Gastrocnemius medialis (tissue), 4 donors: Measurements from ENCODE around the gene NOL9. TPM values are rescaled to one million over a fixed set of nuclear protein-coding genes. Genes with fewer than 3 reads are reported as not detected.

Experiments
- ATAC-seq, 2 donors: fragments of 150-250 bp; one replicate each; pipeline ENCODE4 v1.9.1; 2016
- DNase-seq, 2 donors: peaks; one replicate each; pipeline ENCODE4 v3.0.0-alpha.2; 2019
- H3K27ac ChIP-seq, 4 donors: fragments of 200-600 bp; sonication (generic); 1 replicate in 1 of 4; 2 replicates in 3 of 4; pipeline ENCODE4 v1.5.1; 2016 to 2018; ENCODE audit warnings: mild to moderate bottlenecking in 2 of 4, moderate library complexity in 1 of 4
- H3K27me3 ChIP-seq, 3 donors: fragments of 200-600 bp; sonication (generic) in 2 of 3; 1 replicate in 1 of 3; 2 replicates in 2 of 3; pipeline versions ENCODE4 v1.5.1 to v1.6.0; 2016 to 2019; ENCODE audit warnings: mild to moderate bottlenecking in 1 of 3, moderate library complexity in 1 of 3
- H3K36me3 ChIP-seq, 2 donors: fragments of 200-600 bp; sonication (generic) in 1 of 2; one replicate each; pipeline ENCODE4 v1.5.1; 2017 to 2018
- H3K4me1 ChIP-seq, 2 donors: fragments of 200-600 bp; sonication (generic) in 1 of 2; one replicate each; pipeline ENCODE4 v1.5.1; 2016 to 2017; ENCODE audit warnings: mild to moderate bottlenecking in 2 of 2
- H3K4me3 ChIP-seq, 4 donors: fragments of 200-600 bp; sonication (generic) in 3 of 4; 1 replicate in 1 of 4; 2 replicates in 3 of 4; pipeline ENCODE4 v1.5.1; 2016 to 2019; ENCODE audit warnings: mild to moderate bottlenecking in 2 of 4
- H3K9me3 ChIP-seq, 3 donors: fragments of 200-600 bp; sonication (generic) in 2 of 3; 1 replicate in 1 of 3; 2 replicates in 2 of 3; pipeline ENCODE4 v1.5.1; 2016 to 2019
- CTCF ChIP-seq, 5 experiments: fragments of 450-650 bp in 3 of 5; fragments of 200-600 bp in 2 of 5; sonication (generic) in 2 of 5; IDR thresholded peaks in 4 of 5; conservative IDR thresholded peaks in 1 of 5; 1 replicate in 4 of 5; 2 replicates in 1 of 5; pipeline ENCODE4 v1.5.1; 2016 to 2019; ENCODE audit warnings: antibody characterized with exemption in 5 of 5, mild to moderate bottlenecking in 3 of 5, moderate library complexity in 3 of 5
- POLR2A ChIP-seq, 2 donors: fragments of 450-650 bp; IDR thresholded peaks; one replicate each; pipeline ENCODE4 v1.6.1; 2017; ENCODE audit warnings: antibody characterized with exemption in 2 of 2, mild to moderate bottlenecking in 2 of 2, moderate library complexity in 2 of 2
- in situ Hi-C, 4 donors: fragments of 200-750 bp; cut with MboI; loops; one replicate each; pipeline versions ENCODE4 v1.15.0 to v1.8.0; 2017; ENCODE audit warnings: low sequenced_read_pairs in 4 of 4
- intact Hi-C: fragments of 100-400 bp; cut with DNase I; formaldehyde crosslinking; loops from one replicate; pipeline ENCODE4 v1.15.1; 2023; ENCODE audit warnings: low total_unique reads
- total RNA-seq, 4 donors: library from RNA; depleted of rRNA; stranded (reverse); fragments of >200 nt; gene quantifications; one replicate each; pipeline versions ENCODE4 v1.1.0 to v1.2.3, GENCODE V29; 2016

Gene NOL9
- total RNA-seq, 4 donors from 2014 or later = 13.6 to 33.0 (median 21.9) TPM

GRCh38 chr1:6546326-6546725 is 8.0 kb downstream of the NOL9 start:
- DNase-seq (no peak), ATAC-seq (no peak)
- TF ChIP-seq CTCF (IDR thresholded peaks at IDR 0.05 in 4 of 5, conservative IDR thresholded peaks at IDR 0.05 in 1 of 5) = no peak
- Histone ChIP-seq H3K4me3 (no peak overlapping the region), H3K27me3 (no peaks in the 10 kb centered on the region), H3K27ac (peak overlapping the region in 1 of 4 donors; percentile 10), H3K9me3 (no peaks in the 10 kb centered on the region), H3K36me3 (peaks cover 0 to 76% of the 10 kb centered on the region in 2 donors), H3K4me1 (no peaks in the 10 kb centered on the region)
- intact Hi-C loops (no loop called here), in situ Hi-C loops (no loop called here)

- H3K27ac ChIP-seq = peak overlapping the region in 1 of 4 donors; percentile 10
- DNase-seq (no peak), ATAC-seq (no peak)
- intact Hi-C loops = no loop called here
- H3K4me3 ChIP-seq = no peak overlapping the region
- TF ChIP-seq POLR2A (IDR thresholded peaks at IDR 0.05) (no peak), CTCF (IDR thresholded peaks at IDR 0.05 in 4 of 5, conservative IDR thresholded peaks at IDR 0.05 in 1 of 5) (no peak)
- H3K9me3 ChIP-seq = no peaks in the 10 kb centered on the region
- in situ Hi-C loops = no loop called here
- H3K4me1 ChIP-seq = no peaks in the 10 kb centered on the region
- H3K27me3 ChIP-seq = no peaks in the 10 kb centered on the region
- peaks cover 0 to 83% of the 10 kb centered on the region in 2 donors for H3K36me3 ChIP-seq
These were observed 8.8 kb downstream of the NOL9 start for GRCh38 chr1:6545276-6546112.

DNA sequence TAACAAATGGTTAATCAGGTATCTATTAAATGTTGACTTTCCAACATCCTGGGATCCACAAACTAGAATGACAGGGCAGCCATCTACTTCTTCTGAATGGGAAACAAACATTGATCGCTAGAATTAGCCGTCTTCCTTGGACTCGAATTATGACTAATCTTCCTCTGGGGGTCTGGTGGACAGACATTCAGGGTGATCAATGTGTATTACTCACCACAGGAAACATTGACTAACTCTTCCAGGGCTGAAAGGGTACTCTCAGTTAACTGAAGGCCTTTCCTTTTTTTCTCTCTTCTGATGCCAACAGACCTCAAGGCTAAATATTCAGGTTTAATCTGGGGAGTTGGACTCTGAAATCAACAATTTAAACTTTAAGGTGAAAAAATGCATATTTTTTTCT is 9.5 kb downstream of the NOL9 start:
- in situ Hi-C loops = no loop called here
- ATAC-seq (no peak), DNase-seq (no peak)
- no peaks in the 10 kb centered on the region for H3K4me1 ChIP-seq
- TF ChIP-seq POLR2A (IDR thresholded peaks at IDR 0.05) (no peak), CTCF (IDR thresholded peaks at IDR 0.05 in 4 of 5, conservative IDR thresholded peaks at IDR 0.05 in 1 of 5) (no peak)
- no peaks in the 10 kb centered on the region for H3K9me3 ChIP-seq
- H3K27me3 ChIP-seq = no peaks in the 10 kb centered on the region
- intact Hi-C loops = no loop called here
- H3K27ac ChIP-seq = no peak overlapping the region
- no peak overlapping the region for H3K4me3 ChIP-seq
- H3K36me3 ChIP-seq = peaks cover 0 to 78% of the 10 kb centered on the region in 2 donors

- intact Hi-C loops (no loop called here), in situ Hi-C loops (no loop called here)
- no peak for DNase-seq
- H3K9me3 ChIP-seq = no peaks in the 10 kb centered on the region
- TF ChIP-seq POLR2A (IDR thresholded peaks at IDR 0.05) = no peak
- no peak for TF ChIP-seq CTCF (IDR thresholded peaks at IDR 0.05 in 4 of 5, conservative IDR thresholded peaks at IDR 0.05 in 1 of 5)
- no peaks in the 10 kb centered on the region for H3K4me1 ChIP-seq
- no peak for ATAC-seq
- H3K27me3 ChIP-seq = no peaks in the 10 kb centered on the region
- H3K36me3 ChIP-seq = peaks cover 0 to 46% of the 10 kb centered on the region in 2 donors
- H3K27ac ChIP-seq = no peak overlapping the region
- H3K4me3 ChIP-seq = no peak overlapping the region
These were observed 15.4 kb downstream of the NOL9 start for GRCh38 chr1:6538956-6539355.
